Thoracic aorta (tissue), 2 donors: ENCODE measurements around the gene SSBP1. TPM values are rescaled to one million over a fixed set of nuclear protein-coding genes. Genes with fewer than 3 reads are reported as not detected.
"Not testable (repeated sequence)": the region's sequence is repeated elsewhere in the genome, so short reads cannot be mapped to it uniquely, and the experiment has no call there.

ENCODE experiments used
- ATAC-seq: fragments of 150-250 bp; one replicate; pipeline ENCODE4 v1.8.0; 2017; ENCODE audit warnings: low read depth; ENCODE audit not compliant: insufficient number of reproducible peaks, low FRiP score
- DNase-seq: peaks from one replicate; pipeline ENCODE4 v3.0.0-alpha.2; 2020; ENCODE audit warnings: low spot score
- H3K27ac ChIP-seq, 2 donors: fragments of 200-600 bp; sonication (generic); 1 replicate in 1 of 2; 2 replicates in 1 of 2; pipeline ENCODE4 v1.5.1; 2016; ENCODE audit warnings: mild to moderate bottlenecking in 2 of 2, moderate library complexity in 2 of 2
- H3K27me3 ChIP-seq: fragments of 200-600 bp; sonication (generic); replicated peaks from 2 replicates; pipeline ENCODE4 v1.6.0; 2016; ENCODE audit warnings: mild to moderate bottlenecking; ENCODE audit not compliant: insufficient read depth
- H3K36me3 ChIP-seq: fragments of 200-600 bp; sonication (generic); one replicate; pipeline ENCODE4 v1.5.1; 2016
- H3K4me1 ChIP-seq, 2 donors: fragments of 200-600 bp; sonication (generic); 1 replicate in 1 of 2; 2 replicates in 1 of 2; pipeline versions ENCODE4 v1.5.1 to v1.6.0; 2016; ENCODE audit warnings: low read depth in 2 of 2, mild to moderate bottlenecking in 1 of 2; ENCODE audit not compliant: control insufficient read depth in 1 of 2
- H3K4me3 ChIP-seq: fragments of 200-600 bp; sonication (generic); 2 replicates; pipeline ENCODE4 v1.5.1; 2016; ENCODE audit warnings: mild to moderate bottlenecking
- H3K9me3 ChIP-seq: fragments of 200-600 bp; sonication (generic); 2 replicates; pipeline ENCODE4 v1.5.1; 2016
- CTCF ChIP-seq: fragments of 200-600 bp; sonication (generic); IDR thresholded peaks from one replicate; pipeline ENCODE4 v1.5.1; 2019; ENCODE audit warnings: antibody characterized with exemption
- total RNA-seq, 2 donors: library from RNA; depleted of rRNA; stranded (reverse); fragments of >200 nt; gene quantifications; one replicate each; pipeline versions ENCODE4 v1.1.0 to v1.2.3, GENCODE V29; 2016

SSBP1 gene
- total RNA-seq, result 100 to 1,000 TPM in 1 of 2 donors, 10 to 100 TPM in 1; 50.8 to 157 TPM

GRCh38 chr7:141737836-141738591 is at the start of gene SSBP1:
Gene SSBP1 (plus strand): TSS chr7:141738358. CDS start chr7:141739167, 809 bp downstream.
- ATAC-seq, result peak; percentile 96

GRCh38 chr7:141689072-141689825 is 48.9 kb upstream of the SSBP1 start:
- not testable (repeated sequence) for ATAC-seq, H3K27ac ChIP-seq, H3K9me3 ChIP-seq, H3K4me3 ChIP-seq, DNase-seq, H3K27me3 ChIP-seq
- Histone ChIP-seq H3K36me3 (peaks cover 14% of the 10 kb centered on the region), H3K4me1 (peaks cover 12 to 16% of the 10 kb centered on the region in 2 donors)

More at GRCh38 chr7:141737836-141738591, at the start of gene SSBP1:
- peaks cover 12% of the 10 kb centered on the region for H3K36me3 ChIP-seq
- peak; percentile 56 for DNase-seq
- peaks cover 5 to 18% of the 10 kb centered on the region in 2 donors for H3K4me1 ChIP-seq
- TF ChIP-seq CTCF, result peak; percentile 77
- peak within 1 kb of the TSS; percentile 74 for H3K4me3 ChIP-seq
- no peaks in the 10 kb centered on the region for H3K9me3 ChIP-seq
- peak within 1 kb of the TSS; percentile 64 to 76 for H3K27ac ChIP-seq
- H3K27me3 ChIP-seq, result no peaks in the 10 kb centered on the region

- H3K27ac ChIP-seq, result no peak overlapping the region
- no peak overlapping the region for H3K4me3 ChIP-seq
- ATAC-seq (no peak), DNase-seq (no peak)
- no peak for TF ChIP-seq CTCF
- H3K36me3 ChIP-seq, result no peaks in the 10 kb centered on the region
- no peaks in the 10 kb centered on the region for H3K9me3 ChIP-seq
- no peaks in the 10 kb centered on the region for H3K27me3 ChIP-seq
- peaks cover 13 to 18% of the 10 kb centered on the region in 2 donors for H3K4me1 ChIP-seq
Measured at GRCh38 chr7:141691540-141691939, 46.6 kb upstream of the SSBP1 start.

GRCh38 chr7:141691961-141692360 is 46.2 kb upstream of the SSBP1 start:
- ATAC-seq (no peak), DNase-seq (no peak)
- Histone ChIP-seq H3K36me3 (no peaks in the 10 kb centered on the region), H3K27ac (no peak overlapping the region), H3K4me3 (no peak overlapping the region), H3K27me3 (no peaks in the 10 kb centered on the region), H3K4me1 (peaks cover 10 to 18% of the 10 kb centered on the region in 2 donors), H3K9me3 (no peaks in the 10 kb centered on the region)
- TF ChIP-seq CTCF, result no peak

GRCh38 chr7:141693082-141693481 is 45.1 kb upstream of the SSBP1 start:
- H3K4me1 ChIP-seq, result peaks cover 7 to 17% of the 10 kb centered on the region in 2 donors
- ATAC-seq, result no peak

More at GRCh38 chr7:141693082-141693481, 45.1 kb upstream of the SSBP1 start:
- Histone ChIP-seq H3K4me3 (no peak overlapping the region), H3K36me3 (no peaks in the 10 kb centered on the region), H3K9me3 (no peaks in the 10 kb centered on the region), H3K27me3 (no peaks in the 10 kb centered on the region), H3K27ac (no peak overlapping the region)
- no peak for DNase-seq
- no peak for TF ChIP-seq CTCF
